GM20000 (cell line): ENCODE results near the gene IRF4.
A peak's percentile ranks its signal among the peaks of the same experiment; 100 is the strongest.

ENCODE experiments used
- DNase-seq: peaks from one replicate; pipeline ENCODE4 v3.0.0; 2012; ENCODE audit warnings: low spot score
- CTCF ChIP-seq: IDR thresholded peaks from 2 replicates; pipeline ENCODE4 v1.5.1; 2012; ENCODE audit warnings: mild to moderate bottlenecking, control low read depth; ENCODE audit errors: extremely low read depth, missing control alignments

Gene IRF4

GRCh38 chr6:399785-400534 lies 8.4 kb downstream of the IRF4 start:
- DNase-seq, result peak; percentile 72
- TF ChIP-seq CTCF, result no peak

GRCh38 chr6:400815-401214 lies 9.3 kb downstream of the IRF4 start:
- no peak for TF ChIP-seq CTCF
- no peak for DNase-seq

- no peak for DNase-seq
- no peak for TF ChIP-seq CTCF
These were observed 9.9 kb downstream of the IRF4 start for GRCh38 chr6:401239-401993.

- TF ChIP-seq CTCF, result no peak
- no peak for DNase-seq
These were observed 10.6 kb downstream of the IRF4 start for GRCh38 chr6:401994-402640.

- no peak for TF ChIP-seq CTCF
- DNase-seq, result no peak
These were observed 11.5 kb downstream of the IRF4 start for GRCh38 chr6:402901-403658.

- no peak for DNase-seq
- TF ChIP-seq CTCF, result no peak
These were observed 12.4 kb downstream of the IRF4 start for GRCh38 chr6:403659-404655.
